Ovary (tissue), 3 donors: ENCODE results near the gene TMEM184A.

Experiments
- CTCF ChIP-seq, 3 donors: fragments of 450-650 bp in 2 of 3; fragments of 200-600 bp in 1 of 3; IDR thresholded peaks; one replicate each; pipeline versions ENCODE4 v1.5.1 to v1.8.0; 2016 to 2022; ENCODE audit warnings: antibody characterized with exemption in 3 of 3, mild to moderate bottlenecking in 1 of 3
- POLR2A ChIP-seq: fragments of 450-650 bp; IDR thresholded peaks from one replicate; pipeline ENCODE4 v1.6.1; 2017; ENCODE audit warnings: antibody characterized with exemption, mild to moderate bottlenecking, moderate library complexity
- donor health status: DM: no; HTN: no; CAD: no.

GRCh38 chr7:1562597-1563051 lies 6.6 kb upstream of the TMEM184A start:
- TF ChIP-seq POLR2A (no peak), CTCF (IDR thresholded peaks at IDR 0.05) (no peak)
